HG03196 (cell line): ENCODE results near the gene HMG20A.

Experiments used
- ATAC-seq: cut with Tn5 transposase; IDR thresholded peaks from one replicate; pipeline ENCODE4 v1.9.1; 2021; ENCODE audit not compliant: unreplicated experiment

The HMG20A gene

GRCh38 chr15:77497110-77497737 is 76.5 kb downstream of the HMG20A start:
- no peak for ATAC-seq

DNA sequence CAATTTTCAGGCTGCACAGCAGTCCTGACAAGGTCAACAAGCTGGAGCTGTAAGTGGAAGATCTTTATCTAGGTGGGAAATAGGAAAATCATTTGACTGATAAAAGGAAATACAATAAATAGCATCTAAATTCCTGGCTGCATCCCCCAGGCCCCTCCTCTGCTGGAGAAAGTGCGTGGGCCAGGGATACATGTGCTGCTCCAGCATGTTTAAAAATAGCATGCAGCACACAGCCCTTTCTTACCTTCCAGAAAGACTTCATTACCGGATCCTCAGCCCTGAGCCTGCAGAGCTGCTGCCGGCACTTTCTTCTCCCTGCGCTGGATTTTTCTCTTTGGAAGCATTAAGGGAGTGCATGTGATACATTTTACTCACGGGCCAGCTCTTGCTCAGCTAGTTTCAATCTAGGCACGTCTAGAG is 77.3 kb downstream of the HMG20A start:
- no peak for ATAC-seq

DNA sequence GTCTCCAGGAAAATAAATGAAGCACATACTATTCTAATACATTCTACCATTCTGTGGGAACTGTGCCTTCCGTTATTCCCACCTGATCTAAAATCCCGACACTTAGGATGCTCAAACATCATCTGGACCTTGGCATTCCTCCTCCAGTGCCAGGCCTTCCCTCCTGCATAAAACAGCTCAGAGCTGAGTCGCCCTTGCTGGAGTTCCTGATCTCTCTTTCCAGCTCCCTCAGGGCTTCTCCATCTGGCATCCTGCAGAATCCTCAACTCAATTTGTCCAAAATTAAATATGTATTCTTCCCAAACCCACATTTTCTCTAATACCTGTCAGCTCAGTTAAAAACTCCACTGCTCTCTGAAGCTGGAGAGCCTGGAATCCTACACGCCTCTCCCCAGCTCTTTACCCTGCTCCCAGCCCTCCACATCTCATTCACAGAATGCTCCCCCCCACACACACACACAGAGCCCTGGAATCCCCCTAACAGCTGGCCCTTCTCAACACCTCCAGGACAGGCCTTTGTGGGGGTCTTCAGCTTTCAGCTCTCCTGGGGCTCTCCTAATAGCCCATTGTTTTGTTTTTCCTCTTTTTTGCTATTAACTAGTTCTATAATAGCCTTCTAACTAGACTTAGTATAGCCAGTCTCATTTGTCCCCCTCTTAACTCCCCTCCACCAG is 78.5 kb downstream of the HMG20A start:
- ATAC-seq, result no peak

- ATAC-seq, result no peak
Observed at GRCh38 chr15:77500989-77501388, 80.3 kb downstream of the HMG20A start.

DNA sequence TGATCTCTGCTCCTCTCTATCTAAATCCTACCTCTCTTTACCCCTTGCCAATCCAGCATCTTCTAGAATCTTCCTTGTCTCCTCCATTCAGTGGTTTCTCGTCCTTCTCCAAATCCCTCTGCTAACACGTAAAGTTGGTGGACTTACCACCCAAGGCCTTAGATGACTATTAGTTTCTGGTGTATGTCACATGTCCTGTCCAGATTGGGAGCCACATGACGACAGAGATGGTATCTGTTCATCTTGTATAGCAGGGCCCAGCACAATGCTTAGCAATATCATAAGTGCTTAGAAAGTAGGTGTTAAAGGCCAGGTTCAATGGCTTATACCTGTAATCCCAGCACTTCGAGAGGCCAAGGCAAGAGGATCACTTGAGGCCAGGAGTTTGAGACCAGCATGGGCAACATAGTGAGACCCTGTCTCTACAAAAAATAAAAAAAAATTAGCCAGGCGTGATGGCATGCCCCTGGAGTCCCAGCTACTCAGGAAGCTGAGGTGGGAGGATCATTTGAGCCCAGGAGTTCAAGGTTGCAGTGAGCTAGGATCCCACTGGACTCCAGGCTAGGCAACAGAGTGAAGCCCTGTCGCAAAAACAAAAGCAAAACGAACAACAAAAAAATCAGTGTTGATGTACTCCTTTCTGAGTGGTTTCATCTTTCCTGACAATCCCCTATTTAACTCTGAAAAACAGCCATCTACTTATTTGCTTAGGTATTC is 81.8 kb downstream of the HMG20A start:
- no peak for ATAC-seq

DNA sequence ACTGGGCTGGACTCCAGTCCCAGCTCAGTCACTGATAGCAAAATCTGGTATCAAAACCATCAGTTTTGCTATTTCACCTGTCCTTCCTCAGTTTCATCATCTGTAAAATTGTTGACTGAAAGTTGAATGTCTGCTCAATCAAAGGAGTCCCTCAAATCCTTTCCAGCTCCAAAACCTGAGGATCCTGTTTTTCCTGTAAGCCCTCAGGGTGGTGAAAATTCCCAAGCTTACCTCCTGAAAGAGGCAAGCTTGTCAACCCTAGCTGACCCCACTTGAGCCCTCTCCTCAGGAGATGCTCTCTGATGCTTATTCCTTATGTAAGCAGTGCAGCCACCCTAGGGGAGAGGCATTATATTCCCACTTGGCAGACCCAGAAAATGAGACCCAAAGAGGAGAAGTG is 82.6 kb downstream of the HMG20A start:
- ATAC-seq, result no peak

DNA sequence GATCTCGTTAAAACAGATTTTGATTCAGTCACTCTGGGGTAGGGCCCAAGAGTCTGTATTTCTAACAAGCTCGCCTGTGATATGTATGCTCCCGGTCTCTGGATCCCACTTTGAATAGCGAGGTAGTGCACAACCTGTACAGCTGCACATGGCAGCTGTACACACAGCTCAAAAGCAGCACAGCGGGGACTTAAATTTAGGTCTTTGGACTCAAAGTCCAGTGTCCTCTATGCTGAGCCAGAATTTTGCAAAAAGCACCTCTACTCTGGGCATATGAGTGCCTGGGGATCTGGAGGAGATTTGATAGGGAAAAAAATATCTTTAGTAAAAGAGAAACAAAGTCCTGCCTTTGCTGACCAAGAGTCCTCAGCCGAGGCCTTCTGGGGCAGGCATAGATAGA is 83.1 kb downstream of the HMG20A start:
- no peak for ATAC-seq

DNA sequence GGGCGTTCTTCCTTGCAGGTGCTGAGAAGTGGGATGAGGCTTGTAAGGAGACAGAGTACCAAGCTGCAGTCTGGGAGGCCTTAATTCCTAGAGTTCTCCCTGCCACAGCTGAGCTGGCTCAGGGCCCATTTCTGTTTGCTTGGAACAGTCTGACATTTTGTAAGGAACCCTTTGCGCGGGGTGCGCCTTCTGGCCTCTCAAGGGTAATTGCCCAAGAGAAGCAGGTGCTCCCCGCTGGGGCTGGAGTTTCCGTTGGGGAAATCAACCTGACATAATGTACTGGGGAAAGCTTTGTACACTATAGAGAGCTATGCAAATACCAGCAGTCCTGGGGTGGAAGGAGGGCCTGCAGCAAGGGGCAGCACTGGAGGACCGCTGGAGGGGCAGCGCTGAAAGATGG is 83.6 kb downstream of the HMG20A start:
- no peak for ATAC-seq

GRCh38 chr15:77504871-77505270 is 84.2 kb downstream of the HMG20A start:
- ATAC-seq, result no peak

DNA sequence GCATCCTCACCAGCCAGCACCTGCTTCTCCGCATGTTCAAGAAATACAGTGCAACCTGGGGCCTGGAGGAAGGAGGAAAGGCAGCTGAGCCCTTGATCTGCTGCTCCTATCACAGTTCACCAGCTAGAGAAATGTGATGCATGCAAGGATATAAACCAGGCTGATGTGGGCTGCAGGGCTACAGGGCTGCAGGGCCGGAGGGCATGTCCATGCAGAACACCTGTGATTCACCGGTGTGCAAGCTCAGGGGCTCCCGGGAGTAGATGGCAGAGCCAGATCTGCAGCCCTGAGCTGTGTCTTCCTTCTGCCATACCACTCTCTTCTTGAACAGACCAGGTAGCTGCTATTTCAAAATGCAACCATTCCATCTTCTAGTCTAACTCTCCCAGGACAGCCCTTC is 84.9 kb downstream of the HMG20A start:
- no peak for ATAC-seq

- no peak for ATAC-seq
Observed at GRCh38 chr15:77506311-77507142, 85.8 kb downstream of the HMG20A start.

DNA sequence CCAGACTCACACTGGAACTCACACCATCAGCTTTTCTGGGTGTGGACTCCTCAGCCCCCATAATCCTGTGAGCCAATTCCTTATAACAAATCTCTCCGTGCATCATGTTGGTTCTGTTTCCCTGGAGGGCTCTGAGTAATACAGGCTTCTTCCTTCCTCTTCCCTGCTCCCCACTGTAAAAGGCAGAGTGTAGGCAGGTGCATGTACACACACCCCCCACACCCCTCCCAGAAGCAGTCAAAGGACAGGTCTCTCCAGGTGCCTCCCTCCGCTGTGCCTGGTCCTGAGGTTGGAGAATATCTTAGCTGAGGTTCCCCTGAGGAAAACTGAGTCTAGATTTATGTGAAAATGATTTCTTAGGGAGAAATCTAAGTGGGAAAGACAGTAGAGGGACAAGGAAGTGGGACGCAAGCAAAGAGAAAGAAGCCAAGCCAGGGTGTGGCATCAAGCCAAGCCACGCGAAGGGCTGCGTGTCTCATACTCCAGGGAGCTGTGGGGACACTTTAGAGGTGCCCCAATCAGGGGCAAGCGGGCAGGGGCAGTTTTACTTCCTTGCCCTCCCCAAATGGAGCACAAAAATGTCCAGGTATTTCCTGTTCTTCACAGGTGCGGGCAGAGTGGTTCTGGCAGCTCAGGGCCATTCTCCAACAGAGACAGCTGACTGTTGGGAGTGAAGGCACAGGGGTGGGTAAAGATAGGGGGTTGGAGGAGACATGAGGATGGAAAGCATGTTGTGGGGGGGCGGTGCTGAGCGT is 86.6 kb downstream of the HMG20A start:
- no peak for ATAC-seq

- no peak for ATAC-seq
Observed at GRCh38 chr15:77507911-77508310, 87.2 kb downstream of the HMG20A start.

DNA sequence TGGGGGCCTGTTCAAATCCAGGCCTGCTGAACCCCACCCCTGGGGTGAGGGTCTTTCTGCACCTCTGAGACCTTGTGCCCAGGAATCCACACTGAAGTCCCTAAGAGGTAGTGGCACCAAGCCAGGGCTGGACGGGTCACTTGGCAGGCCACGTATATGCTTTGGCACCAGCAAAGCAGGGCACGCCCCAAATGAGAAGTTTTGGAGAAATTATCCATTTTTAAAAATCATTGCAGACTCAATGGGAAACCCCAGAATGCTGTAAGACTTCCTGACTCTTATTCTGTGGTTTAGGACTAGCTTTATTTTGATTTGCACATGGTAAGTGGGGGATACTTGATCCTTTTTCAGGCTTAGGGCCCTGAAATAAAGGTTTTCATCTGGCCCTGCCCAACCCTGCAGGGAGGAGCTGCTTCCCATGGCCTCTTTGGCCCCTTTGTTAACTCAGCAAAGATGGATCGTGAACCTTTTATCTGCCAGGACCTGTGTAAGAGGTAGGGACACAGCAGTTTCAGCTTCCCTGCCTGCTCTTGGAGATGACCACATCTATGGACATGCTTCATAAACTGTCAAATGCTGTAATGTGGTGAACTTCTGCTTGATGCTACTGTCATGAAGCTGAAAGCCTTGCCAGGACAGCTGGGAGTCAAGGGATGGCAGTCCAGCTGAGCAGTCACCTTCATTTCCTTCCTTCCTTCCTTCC is 88.0 kb downstream of the HMG20A start:
- no peak for ATAC-seq

- no peak for ATAC-seq
Observed at GRCh38 chr15:77510066-77511057, 89.7 kb downstream of the HMG20A start.

- ATAC-seq, result no peak
Observed at GRCh38 chr15:77511869-77512268, 91.2 kb downstream of the HMG20A start.

- ATAC-seq, result no peak
Observed at GRCh38 chr15:77513226-77513625, 92.5 kb downstream of the HMG20A start.

DNA sequence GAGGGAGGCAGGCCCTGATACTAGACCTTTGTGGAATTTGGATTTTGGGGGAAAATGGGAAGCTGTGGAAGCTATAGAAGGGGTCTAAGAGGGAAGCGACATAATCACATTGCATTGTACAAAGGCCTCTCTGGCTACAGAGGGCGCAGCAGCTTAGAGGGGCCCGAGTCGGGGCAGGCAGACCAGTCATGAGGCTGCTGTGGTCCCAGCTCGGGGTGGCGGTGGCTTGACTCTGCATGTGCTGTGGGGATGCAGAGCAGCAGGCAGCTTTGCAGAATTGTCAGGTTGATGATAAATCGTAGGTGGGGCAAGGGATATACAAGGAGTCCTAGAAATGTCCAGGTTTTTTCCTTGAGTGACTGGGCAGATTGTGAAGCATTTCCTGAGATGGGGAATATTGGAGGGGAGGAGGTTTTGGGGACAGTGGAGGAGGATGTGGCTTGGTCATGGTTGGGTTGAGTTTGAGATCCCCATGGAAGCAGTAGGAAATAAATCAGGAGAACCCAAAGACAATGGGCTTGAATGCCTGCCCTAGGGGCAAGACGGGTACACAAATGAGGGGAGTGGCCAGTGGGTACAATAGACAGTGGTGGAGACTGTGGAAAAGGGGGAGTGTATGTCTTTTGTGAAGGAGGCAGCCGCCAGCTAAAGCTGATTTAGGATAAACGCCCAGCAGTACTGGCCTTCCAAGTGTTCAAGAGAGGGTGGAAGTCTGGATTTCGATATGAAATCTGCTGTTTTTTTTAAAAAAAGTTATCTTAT is 94.1 kb downstream of the HMG20A start:
- no peak for ATAC-seq
